ENCODE data around the gene DNAH2.

DNA sequence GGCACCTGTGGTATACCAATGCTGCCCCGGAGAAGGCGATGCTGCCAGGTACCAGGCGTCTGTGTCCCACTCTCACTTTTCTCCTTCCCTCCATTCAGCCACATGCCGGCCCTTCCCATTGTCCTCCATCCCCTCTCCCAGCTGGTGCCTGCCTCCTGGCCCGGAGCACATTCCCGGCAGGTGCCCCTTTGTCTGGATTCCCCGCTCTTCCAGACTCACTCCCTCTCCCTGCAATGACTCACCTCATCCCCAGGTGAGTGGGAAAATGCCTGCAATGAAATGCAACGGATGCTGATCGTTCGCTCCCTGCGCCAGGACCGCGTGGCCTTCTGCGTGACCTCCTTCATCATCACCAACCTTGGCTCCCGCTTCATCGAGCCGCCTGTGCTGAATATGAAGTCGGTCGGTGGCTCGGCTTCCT, 106.0 kb downstream of the DNAH2 start:
- TF ChIP-seq, protein P1, sequence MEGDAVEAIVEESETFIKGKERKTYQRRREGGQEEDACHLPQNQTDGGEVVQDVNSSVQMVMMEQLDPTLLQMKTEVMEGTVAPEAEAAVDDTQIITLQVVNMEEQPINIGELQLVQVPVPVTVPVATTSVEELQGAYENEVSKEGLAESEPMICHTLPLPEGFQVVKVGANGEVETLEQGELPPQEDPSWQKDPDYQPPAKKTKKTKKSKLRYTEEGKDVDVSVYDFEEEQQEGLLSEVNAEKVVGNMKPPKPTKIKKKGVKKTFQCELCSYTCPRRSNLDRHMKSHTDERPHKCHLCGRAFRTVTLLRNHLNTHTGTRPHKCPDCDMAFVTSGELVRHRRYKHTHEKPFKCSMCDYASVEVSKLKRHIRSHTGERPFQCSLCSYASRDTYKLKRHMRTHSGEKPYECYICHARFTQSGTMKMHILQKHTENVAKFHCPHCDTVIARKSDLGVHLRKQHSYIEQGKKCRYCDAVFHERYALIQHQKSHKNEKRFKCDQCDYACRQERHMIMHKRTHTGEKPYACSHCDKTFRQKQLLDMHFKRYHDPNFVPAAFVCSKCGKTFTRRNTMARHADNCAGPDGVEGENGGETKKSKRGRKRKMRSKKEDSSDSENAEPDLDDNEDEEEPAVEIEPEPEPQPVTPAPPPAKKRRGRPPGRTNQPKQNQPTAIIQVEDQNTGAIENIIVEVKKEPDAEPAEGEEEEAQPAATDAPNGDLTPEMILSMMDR (IDR thresholded peaks at IDR 0.05 in 8 of 11, conservative IDR thresholded peaks at IDR 0.05 in 3 of 11), result no peak
- TF ChIP-seq POLR2AphosphoS5 (IDR thresholded peaks at IDR 0.05), result no peak
